ENCODE measurements around the gene RGS3.

Gene RGS3

GRCh38 chr9:113609562-113610318 lies 146.2 kb downstream of the RGS3 start:
- no peaks in the 10 kb centered on the region for H3K36me3 ChIP-seq (ENCODE audit: insufficient read depth, low read length)
- H3K9ac ChIP-seq (ENCODE audit: low read depth, low read length), result peak overlapping the region; percentile 39
- no peak overlapping the region for H3K4me2 ChIP-seq (ENCODE audit: low read length)
- no peaks in the 10 kb centered on the region for H3K9me3 ChIP-seq (replicated peaks; ENCODE audit: low read length)
- H3K4me1 ChIP-seq (ENCODE audit: control insufficient read depth, insufficient read depth, low read length), result peaks cover 16% of the 10 kb centered on the region
- no peak overlapping the region for H3K4me3 ChIP-seq (ENCODE audit: low read length)
- H3K27me3 ChIP-seq (ENCODE audit: control insufficient read depth, insufficient read depth, low read length), result no peaks in the 10 kb centered on the region

DNA sequence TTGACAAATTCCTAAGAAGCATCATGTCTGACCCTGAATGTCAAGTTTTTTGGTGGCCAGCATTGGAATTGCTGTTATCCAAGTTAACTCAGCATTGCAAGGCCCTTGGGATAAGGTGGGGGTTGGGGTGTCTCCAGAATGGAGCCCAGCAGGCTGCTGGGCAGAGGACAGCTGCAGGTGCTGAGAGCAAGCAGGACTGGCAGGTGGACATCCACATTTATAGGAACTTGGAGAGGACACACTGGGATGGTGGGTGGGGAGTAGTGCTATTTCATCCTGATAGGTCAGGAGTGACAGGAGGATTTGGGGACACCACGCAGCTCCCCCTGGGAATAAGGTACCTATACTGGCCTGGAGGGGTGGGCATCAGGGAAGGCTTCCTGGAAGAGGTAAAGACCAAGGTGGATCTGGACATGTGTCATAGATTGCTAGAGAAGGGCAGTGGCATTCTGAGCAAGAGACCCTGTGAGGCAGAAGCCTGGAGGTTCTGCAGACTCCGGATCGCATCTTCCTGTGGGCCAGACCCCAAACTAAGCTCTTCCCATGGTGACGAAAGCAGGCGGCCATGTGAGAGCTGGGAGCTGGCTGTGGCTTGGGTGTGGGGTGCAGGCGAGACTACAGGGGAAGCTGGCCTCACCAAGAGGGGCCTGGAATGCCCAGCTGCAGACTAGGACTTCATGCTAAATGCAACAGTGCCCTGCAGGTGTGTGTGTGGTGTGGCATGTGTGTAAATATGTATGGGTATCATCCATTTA lies 148.1 kb downstream of the RGS3 start:
- H3K27me3 ChIP-seq (ENCODE audit: control insufficient read depth, insufficient read depth, low read length), result no peaks in the 10 kb centered on the region
- no peak overlapping the region for H3K4me3 ChIP-seq (ENCODE audit: low read length)
- H3K9me3 ChIP-seq (replicated peaks; ENCODE audit: low read length), result no peaks in the 10 kb centered on the region
- no peak overlapping the region for H3K9ac ChIP-seq (ENCODE audit: low read depth, low read length)
- peaks cover 34% of the 10 kb centered on the region for H3K4me1 ChIP-seq (ENCODE audit: control insufficient read depth, insufficient read depth, low read length)
- H3K36me3 ChIP-seq (ENCODE audit: insufficient read depth, low read length), result no peaks in the 10 kb centered on the region
- no peak overlapping the region for H3K4me2 ChIP-seq (ENCODE audit: low read length)

DNA sequence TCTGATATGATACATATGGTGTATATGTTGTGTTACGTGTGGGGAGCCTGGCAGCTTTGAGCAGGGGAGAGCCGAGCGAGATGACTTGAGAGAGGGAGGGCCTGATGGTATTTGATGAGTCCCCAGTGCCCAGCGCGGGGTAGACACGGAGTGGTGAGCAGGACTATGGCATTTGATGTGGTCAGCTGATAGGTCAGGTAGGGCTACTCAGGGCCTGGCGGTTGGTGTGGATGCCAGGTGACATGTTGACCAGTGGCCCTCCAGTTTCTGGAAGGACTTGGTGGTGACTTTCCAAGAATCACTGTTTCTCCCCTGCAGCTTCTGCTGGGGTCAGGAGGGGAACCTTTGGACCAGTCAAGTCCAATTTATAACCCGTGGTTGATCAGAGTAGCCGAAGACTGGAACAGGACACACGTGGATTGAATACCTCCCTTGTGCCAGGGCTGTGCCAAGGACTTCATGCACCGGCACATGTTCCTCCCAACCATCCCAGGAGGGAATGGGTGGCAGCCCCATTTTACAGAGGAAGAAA lies 148.8 kb downstream of the RGS3 start:
- Histone ChIP-seq H3K9ac (ENCODE audit: low read depth, low read length) (no peak overlapping the region), H3K4me3 (ENCODE audit: low read length) (no peak overlapping the region), H3K4me1 (ENCODE audit: control insufficient read depth, insufficient read depth, low read length) (peaks cover 34% of the 10 kb centered on the region), H3K36me3 (ENCODE audit: insufficient read depth, low read length) (no peaks in the 10 kb centered on the region), H3K9me3 (replicated peaks; ENCODE audit: low read length) (no peaks in the 10 kb centered on the region), H3K27me3 (ENCODE audit: control insufficient read depth, insufficient read depth, low read length) (no peaks in the 10 kb centered on the region), H3K4me2 (ENCODE audit: low read length) (no peak overlapping the region)

DNA sequence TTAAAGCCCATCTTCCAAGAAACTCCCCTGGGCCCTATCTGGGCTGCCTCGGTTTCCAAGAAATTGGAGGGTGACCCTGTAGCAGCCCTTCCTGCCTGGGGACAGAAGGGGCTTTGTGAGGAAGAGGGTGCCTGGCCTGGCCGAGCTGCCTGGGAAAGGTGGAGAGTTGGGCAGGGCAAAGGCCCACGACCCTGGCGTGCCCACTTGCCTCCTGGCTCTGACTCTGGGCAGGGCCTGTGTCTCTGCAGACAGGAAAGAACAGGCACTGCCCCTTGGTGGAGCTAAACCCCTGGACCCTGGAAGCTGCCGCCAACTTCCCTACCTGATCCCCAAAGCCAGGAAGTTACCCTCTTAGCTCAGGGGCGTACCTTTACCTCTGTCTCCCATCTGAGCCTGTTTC lies 149.3 kb downstream of the RGS3 start:
- no peak overlapping the region for H3K4me2 ChIP-seq (ENCODE audit: low read length)
- H3K9ac ChIP-seq (ENCODE audit: low read depth, low read length), result no peak overlapping the region
- H3K4me3 ChIP-seq (ENCODE audit: low read length), result no peak overlapping the region
- no peaks in the 10 kb centered on the region for H3K36me3 ChIP-seq (ENCODE audit: insufficient read depth, low read length)
- H3K27me3 ChIP-seq (ENCODE audit: control insufficient read depth, insufficient read depth, low read length), result no peaks in the 10 kb centered on the region
- peaks cover 34% of the 10 kb centered on the region for H3K4me1 ChIP-seq (ENCODE audit: control insufficient read depth, insufficient read depth, low read length)
- H3K9me3 ChIP-seq (replicated peaks; ENCODE audit: low read length), result no peaks in the 10 kb centered on the region

DNA sequence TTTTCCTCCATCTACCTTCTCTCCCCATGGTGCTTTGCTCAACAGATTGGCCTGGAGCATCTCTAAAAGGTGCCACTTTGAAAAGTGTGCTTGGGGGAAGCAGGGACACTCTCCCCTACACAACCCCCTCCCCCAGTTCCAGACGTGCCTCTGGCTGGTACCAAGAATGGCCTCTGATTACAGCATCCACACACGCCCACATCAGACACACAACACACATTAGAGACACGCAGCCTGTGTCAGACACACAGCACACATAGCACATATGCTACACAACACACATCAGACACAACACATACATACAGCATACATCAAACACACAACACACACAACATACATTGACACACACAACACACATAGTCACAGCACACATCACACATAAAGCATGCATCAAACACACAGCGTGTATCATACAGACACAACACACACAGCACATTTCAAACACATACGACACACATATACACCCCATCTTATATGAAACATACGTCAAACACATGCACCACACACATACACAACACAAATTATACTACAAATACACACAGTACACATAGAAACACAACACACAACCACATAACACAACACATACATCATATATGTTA lies 150.4 kb downstream of the RGS3 start:
- Histone ChIP-seq H3K4me3 (ENCODE audit: low read length) (no peak overlapping the region), H3K36me3 (ENCODE audit: insufficient read depth, low read length) (no peaks in the 10 kb centered on the region), H3K9ac (ENCODE audit: low read depth, low read length) (no peak overlapping the region), H3K27me3 (ENCODE audit: control insufficient read depth, insufficient read depth, low read length) (no peaks in the 10 kb centered on the region), H3K9me3 (replicated peaks; ENCODE audit: low read length) (no peaks in the 10 kb centered on the region), H3K4me2 (ENCODE audit: low read length) (no peak overlapping the region), H3K4me1 (ENCODE audit: control insufficient read depth, insufficient read depth, low read length) (peaks cover 34% of the 10 kb centered on the region)

DNA sequence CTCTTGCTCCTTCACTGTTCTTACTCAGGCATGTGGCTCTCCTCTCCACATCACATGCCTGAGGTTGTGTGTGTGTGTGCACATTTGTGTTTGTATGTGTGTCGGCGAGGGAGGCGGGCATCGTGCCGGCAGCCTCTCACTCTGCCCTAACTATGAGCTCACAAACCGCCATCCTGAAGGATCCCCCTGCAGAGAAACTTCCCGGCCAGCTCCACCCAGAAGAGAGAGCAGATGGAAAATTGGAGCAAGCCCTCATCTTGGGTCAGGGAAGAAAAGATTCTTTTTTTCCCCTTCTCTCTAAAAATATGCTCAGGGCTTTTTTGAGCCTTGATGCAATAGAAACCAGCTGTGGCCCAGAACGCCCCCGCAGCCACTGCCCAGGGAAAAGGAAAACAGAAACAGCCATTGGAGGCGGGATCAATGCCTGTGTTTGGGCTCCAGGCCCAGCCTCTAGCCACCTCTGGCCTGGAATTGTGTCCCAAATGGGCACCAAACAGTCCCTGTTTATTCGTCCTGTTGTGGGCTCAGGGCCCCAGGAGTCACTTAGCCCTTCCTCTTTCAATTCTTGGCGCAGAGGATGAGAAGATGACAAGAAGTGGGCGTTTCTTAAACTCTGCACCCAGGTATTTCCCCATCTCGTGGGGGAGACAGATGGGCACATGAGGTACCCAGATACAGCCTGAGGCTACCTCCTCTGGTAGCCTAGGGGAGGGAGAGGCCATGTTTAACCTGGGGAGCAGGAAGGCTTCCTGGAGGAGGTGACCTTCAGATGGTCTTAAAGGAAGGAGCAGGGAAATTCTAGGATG lies 151.5 kb downstream of the RGS3 start:
- Histone ChIP-seq H3K27me3 (ENCODE audit: control insufficient read depth, insufficient read depth, low read length) (no peaks in the 10 kb centered on the region), H3K9me3 (replicated peaks; ENCODE audit: low read length) (no peaks in the 10 kb centered on the region), H3K4me2 (ENCODE audit: low read length) (peak overlapping the region; percentile 73), H3K4me1 (ENCODE audit: control insufficient read depth, insufficient read depth, low read length) (peaks cover 32% of the 10 kb centered on the region), H3K9ac (ENCODE audit: low read depth, low read length) (peak overlapping the region; percentile 41), H3K4me3 (ENCODE audit: low read length) (peak overlapping the region; percentile 36), H3K36me3 (ENCODE audit: insufficient read depth, low read length) (no peaks in the 10 kb centered on the region)

GRCh38 chr9:113616116-113616515 lies 152.6 kb downstream of the RGS3 start:
- no peaks in the 10 kb centered on the region for H3K9me3 ChIP-seq (replicated peaks; ENCODE audit: low read length)
- H3K27me3 ChIP-seq (ENCODE audit: control insufficient read depth, insufficient read depth, low read length), result no peaks in the 10 kb centered on the region
- H3K4me3 ChIP-seq (ENCODE audit: low read length), result no peak overlapping the region
- H3K36me3 ChIP-seq (ENCODE audit: insufficient read depth, low read length), result no peaks in the 10 kb centered on the region
- peaks cover 40% of the 10 kb centered on the region for H3K4me1 ChIP-seq (ENCODE audit: control insufficient read depth, insufficient read depth, low read length)
- H3K4me2 ChIP-seq (ENCODE audit: low read length), result no peak overlapping the region
- H3K9ac ChIP-seq (ENCODE audit: low read depth, low read length), result peak overlapping the region; percentile 42

- no peaks in the 10 kb centered on the region for H3K27me3 ChIP-seq (ENCODE audit: control insufficient read depth, insufficient read depth, low read length)
- H3K36me3 ChIP-seq (ENCODE audit: insufficient read depth, low read length), result no peaks in the 10 kb centered on the region
- H3K4me1 ChIP-seq (ENCODE audit: control insufficient read depth, insufficient read depth, low read length), result peaks cover 48% of the 10 kb centered on the region
- H3K9me3 ChIP-seq (replicated peaks; ENCODE audit: low read length), result no peaks in the 10 kb centered on the region
- H3K4me2 ChIP-seq (ENCODE audit: low read length), result no peak overlapping the region
- no peak overlapping the region for H3K4me3 ChIP-seq (ENCODE audit: low read length)
- H3K9ac ChIP-seq (ENCODE audit: low read depth, low read length), result peak overlapping the region; percentile 42
These were observed 153.3 kb downstream of the RGS3 start for GRCh38 chr9:113616621-113617496.

GRCh38 chr9:113617550-113617949 lies 154.0 kb downstream of the RGS3 start:
- no peaks in the 10 kb centered on the region for H3K27me3 ChIP-seq (ENCODE audit: control insufficient read depth, insufficient read depth, low read length)
- H3K4me3 ChIP-seq (ENCODE audit: low read length), result no peak overlapping the region
- H3K9ac ChIP-seq (ENCODE audit: low read depth, low read length), result no peak overlapping the region
- no peaks in the 10 kb centered on the region for H3K36me3 ChIP-seq (ENCODE audit: insufficient read depth, low read length)
- H3K4me2 ChIP-seq (ENCODE audit: low read length), result no peak overlapping the region
- peaks cover 54% of the 10 kb centered on the region for H3K4me1 ChIP-seq (ENCODE audit: control insufficient read depth, insufficient read depth, low read length)
- H3K9me3 ChIP-seq (replicated peaks; ENCODE audit: low read length), result no peaks in the 10 kb centered on the region

DNA sequence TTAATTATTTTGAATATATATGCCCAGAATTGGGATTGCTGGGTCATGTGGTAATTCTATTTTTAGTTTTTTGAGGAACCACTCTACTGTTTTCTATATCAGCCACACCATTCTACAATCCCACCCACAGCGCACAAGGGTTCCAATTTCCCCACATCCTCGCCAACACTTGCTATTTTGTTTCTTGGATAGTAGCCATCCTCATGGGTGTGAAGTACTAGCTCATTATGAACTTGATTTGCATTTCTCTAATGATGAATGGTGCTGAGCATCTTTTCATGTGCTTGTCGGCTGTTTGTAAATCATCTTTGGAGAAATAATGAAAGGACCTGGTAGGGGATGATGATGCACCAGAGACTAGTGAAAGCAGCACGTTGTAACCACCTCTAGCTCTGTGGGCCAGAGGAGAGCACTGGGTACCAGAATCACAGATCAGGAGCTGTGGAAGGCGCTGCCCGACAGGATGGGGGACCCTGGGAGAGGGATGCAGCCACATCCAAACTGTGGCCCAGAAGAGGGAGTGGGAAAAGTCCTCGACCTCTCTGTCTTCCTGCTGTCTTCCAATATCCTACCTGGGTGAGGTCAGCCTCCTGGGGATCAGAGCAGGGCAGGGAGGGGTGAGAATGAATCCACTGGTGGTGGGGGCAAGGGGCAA lies 155.4 kb downstream of the RGS3 start:
- no peak overlapping the region for H3K4me2 ChIP-seq (ENCODE audit: low read length)
- H3K36me3 ChIP-seq (ENCODE audit: insufficient read depth, low read length), result no peaks in the 10 kb centered on the region
- peaks cover 68% of the 10 kb centered on the region for H3K4me1 ChIP-seq (ENCODE audit: control insufficient read depth, insufficient read depth, low read length)
- H3K27me3 ChIP-seq (ENCODE audit: control insufficient read depth, insufficient read depth, low read length), result no peaks in the 10 kb centered on the region
- no peak overlapping the region for H3K4me3 ChIP-seq (ENCODE audit: low read length)
- no peak overlapping the region for H3K9ac ChIP-seq (ENCODE audit: low read depth, low read length)
- no peaks in the 10 kb centered on the region for H3K9me3 ChIP-seq (replicated peaks; ENCODE audit: low read length)

Measured in skeletal muscle satellite cell (primary cell).